SJSA1 (cell line): ENCODE measurements around the gene SMTNL1. TPM values are rescaled to one million over a fixed set of nuclear protein-coding genes. Genes with fewer than 3 reads are reported as not detected.
A peak's percentile ranks its signal among the peaks of the same experiment; 100 is the strongest.

ENCODE experiments used
- DNase-seq, 2 experiments: peaks; one replicate each; pipeline ENCODE4 v3.0.0-alpha.2; 2015 to 2020; ENCODE audit warnings: low spot score in 2 of 2, low read depth in 1 of 2
- H3K27ac ChIP-seq: fragments of 250-450 bp; sonication (Bioruptor Pico); 2 replicates; pipeline ENCODE4 v1.5.1; 2020; ENCODE audit warnings: mild to moderate bottlenecking, moderate library complexity
- H3K27me3 ChIP-seq: fragments of 250-450 bp; sonication (Bioruptor Pico); replicated peaks from 2 replicates; pipeline ENCODE4 v1.5.1; 2020; ENCODE audit warnings: mild to moderate bottlenecking, moderate library complexity
- H3K36me3 ChIP-seq: fragments of 250-450 bp; sonication (Bioruptor Pico); 2 replicates; pipeline ENCODE4 v1.5.1; 2020; ENCODE audit warnings: mild to moderate bottlenecking
- H3K4me1 ChIP-seq: fragments of 250-450 bp; sonication (Bioruptor Pico); replicated peaks from 2 replicates; pipeline ENCODE4 v1.6.1; 2021; ENCODE audit warnings: mild to moderate bottlenecking
- H3K4me3 ChIP-seq: fragments of 250-450 bp; sonication (Bioruptor Pico); 2 replicates; pipeline ENCODE4 v1.5.1; 2020; ENCODE audit warnings: mild to moderate bottlenecking
- H3K9me3 ChIP-seq: fragments of 250-450 bp; sonication (Bioruptor Pico); replicated peaks from 2 replicates; pipeline ENCODE4 v1.5.1; 2020; ENCODE audit warnings: mild to moderate bottlenecking
- total RNA-seq: library from RNA; depleted of rRNA; stranded (reverse); fragments of >200 nt; shearing (Covaris generic); gene quantifications from 2 replicates; pipeline ENCODE4 v1.2.3, GENCODE V29; 2014

The SMTNL1 gene
- total RNA-seq, 1 experiment from 2014 or later, result not detected

GRCh38 chr11:57543593-57543992, 6.2 kb downstream of the SMTNL1 start:
- Histone ChIP-seq H3K27me3 (0 out of 2 replicates have a peak, but pooled peaks cover 4% of the 10 kb centered on the region), H3K4me1 (no peaks in the 10 kb centered on the region), H3K36me3 (no peaks in the 10 kb centered on the region), H3K9me3 (no peaks in the 10 kb centered on the region), H3K27ac (no peak overlapping the region), H3K4me3 (no peak overlapping the region)
- no peak for DNase-seq

GRCh38 chr11:57544566-57544965, 7.2 kb downstream of the SMTNL1 start:
- Histone ChIP-seq H3K4me3 (no peak overlapping the region), H3K36me3 (no peaks in the 10 kb centered on the region), H3K27ac (no peak overlapping the region), H3K9me3 (no peaks in the 10 kb centered on the region), H3K27me3 (0 out of 2 replicates have a peak, but pooled peaks cover 4% of the 10 kb centered on the region), H3K4me1 (no peaks in the 10 kb centered on the region)
- no peak for DNase-seq

- Histone ChIP-seq H3K4me3 (no peak overlapping the region), H3K4me1 (no peaks in the 10 kb centered on the region), H3K36me3 (no peaks in the 10 kb centered on the region), H3K9me3 (no peaks in the 10 kb centered on the region), H3K27me3 (0 out of 2 replicates have a peak, but pooled peaks cover 2% of the 10 kb centered on the region), H3K27ac (no peak overlapping the region)
- no peak for DNase-seq
Observed at GRCh38 chr11:57545883-57546282, 8.5 kb downstream of the SMTNL1 start.

GRCh38 chr11:57546451-57546850, 9.1 kb downstream of the SMTNL1 start:
- Histone ChIP-seq H3K4me1 (no peaks in the 10 kb centered on the region), H3K27me3 (0 out of 2 replicates have a peak, but pooled peaks cover 2% of the 10 kb centered on the region), H3K27ac (no peak overlapping the region), H3K9me3 (no peaks in the 10 kb centered on the region), H3K4me3 (no peak overlapping the region), H3K36me3 (no peaks in the 10 kb centered on the region)
- no peak for DNase-seq

GRCh38 chr11:57546869-57547475, 9.6 kb downstream of the SMTNL1 start:
- peak in 1 of 2 experiments; percentile 15 for DNase-seq
- H3K27me3 ChIP-seq, result no peaks in the 10 kb centered on the region

GRCh38 chr11:57547854-57548377, 10.5 kb downstream of the SMTNL1 start:
- Histone ChIP-seq H3K4me1 (no peaks in the 10 kb centered on the region), H3K4me3 (no peak overlapping the region), H3K9me3 (no peaks in the 10 kb centered on the region), H3K36me3 (no peaks in the 10 kb centered on the region), H3K27me3 (no peaks in the 10 kb centered on the region), H3K27ac (no peak overlapping the region)
- DNase-seq, result no peak

More at GRCh38 chr11:57546869-57547475, 9.6 kb downstream of the SMTNL1 start:
- H3K27ac ChIP-seq, result no peak overlapping the region
- no peak overlapping the region for H3K4me3 ChIP-seq
- no peaks in the 10 kb centered on the region for H3K36me3 ChIP-seq
- H3K9me3 ChIP-seq, result no peaks in the 10 kb centered on the region
- H3K4me1 ChIP-seq, result no peaks in the 10 kb centered on the region

- DNase-seq, result no peak
- no peaks in the 10 kb centered on the region for H3K4me1 ChIP-seq
- H3K36me3 ChIP-seq, result no peaks in the 10 kb centered on the region
- no peaks in the 10 kb centered on the region for H3K27me3 ChIP-seq
- H3K27ac ChIP-seq, result no peak overlapping the region
- no peak overlapping the region for H3K4me3 ChIP-seq
- no peaks in the 10 kb centered on the region for H3K9me3 ChIP-seq
Observed at GRCh38 chr11:57549983-57550382, 12.6 kb downstream of the SMTNL1 start.

- Histone ChIP-seq H3K4me3 (no peak overlapping the region), H3K9me3 (no peaks in the 10 kb centered on the region), H3K36me3 (no peaks in the 10 kb centered on the region), H3K27me3 (no peaks in the 10 kb centered on the region), H3K27ac (no peak overlapping the region), H3K4me1 (no peaks in the 10 kb centered on the region)
- no peak for DNase-seq
Observed at GRCh38 chr11:57551941-57552340, 14.5 kb downstream of the SMTNL1 start.

- H3K27ac ChIP-seq, result no peak overlapping the region
- H3K4me3 ChIP-seq, result no peak overlapping the region
- H3K27me3 ChIP-seq, result no peaks in the 10 kb centered on the region
- H3K4me1 ChIP-seq, result no peaks in the 10 kb centered on the region
- no peak for DNase-seq
- H3K9me3 ChIP-seq, result no peaks in the 10 kb centered on the region
- no peaks in the 10 kb centered on the region; the same call in 1 of the 2 replicates for H3K36me3 ChIP-seq
Observed at GRCh38 chr11:57552479-57552878, 15.1 kb downstream of the SMTNL1 start.

- Histone ChIP-seq H3K27me3 (no peaks in the 10 kb centered on the region), H3K27ac (no peak overlapping the region), H3K4me1 (no peaks in the 10 kb centered on the region), H3K36me3 (no peaks in the 10 kb centered on the region; the same call in 1 of the 2 replicates), H3K4me3 (no peak overlapping the region), H3K9me3 (no peaks in the 10 kb centered on the region)
- DNase-seq, result no peak
Observed at GRCh38 chr11:57555393-57555792, 18.0 kb downstream of the SMTNL1 start.

GRCh38 chr11:57556041-57556440, 18.6 kb downstream of the SMTNL1 start:
- Histone ChIP-seq H3K9me3 (no peaks in the 10 kb centered on the region), H3K27ac (no peak overlapping the region), H3K36me3 (no peaks in the 10 kb centered on the region; the same call in 1 of the 2 replicates), H3K4me1 (no peaks in the 10 kb centered on the region), H3K27me3 (no peaks in the 10 kb centered on the region), H3K4me3 (no peak overlapping the region)
- no peak for DNase-seq

- no peaks in the 10 kb centered on the region; the same call in 1 of the 2 replicates for H3K36me3 ChIP-seq
- H3K4me1 ChIP-seq, result no peaks in the 10 kb centered on the region
- H3K27me3 ChIP-seq, result no peaks in the 10 kb centered on the region
- H3K4me3 ChIP-seq, result no peak overlapping the region
- H3K27ac ChIP-seq, result no peak overlapping the region
- no peaks in the 10 kb centered on the region for H3K9me3 ChIP-seq
- DNase-seq, result no peak
Observed at GRCh38 chr11:57560146-57560545, 22.8 kb downstream of the SMTNL1 start.

GRCh38 chr11:57562596-57562995, 25.2 kb downstream of the SMTNL1 start:
- no peak overlapping the region for H3K27ac ChIP-seq
- no peaks in the 10 kb centered on the region for H3K36me3 ChIP-seq
- H3K4me3 ChIP-seq, result no peak overlapping the region
- no peak for DNase-seq
- H3K27me3 ChIP-seq, result no peaks in the 10 kb centered on the region
- H3K9me3 ChIP-seq, result no peaks in the 10 kb centered on the region
- peaks cover 10% of the 10 kb centered on the region for H3K4me1 ChIP-seq

GRCh38 chr11:57566005-57566904, 28.9 kb downstream of the SMTNL1 start:
- no peaks in the 10 kb centered on the region for H3K9me3 ChIP-seq
- no peak for DNase-seq
- no peak overlapping the region for H3K27ac ChIP-seq
- 0 out of 2 replicates have a peak, but pooled peaks cover 4% of the 10 kb centered on the region for H3K36me3 ChIP-seq
- no peaks in the 10 kb centered on the region for H3K27me3 ChIP-seq
- no peak overlapping the region for H3K4me3 ChIP-seq
- peaks cover 16% of the 10 kb centered on the region for H3K4me1 ChIP-seq
